SKM-1 (cell line): ENCODE measurements around the gene CSTF2T.
"Not testable (repeated sequence)": the region's sequence is repeated elsewhere in the genome, so short reads cannot be mapped to it uniquely, and the experiment has no call there.

Source experiments
- DNase-seq: peaks from one replicate; lab custom pipeline; 2025; ENCODE audit not compliant: unreplicated experiment; lab: John Stamatoyannopoulos, UW

The CSTF2T gene

GRCh38 chr10:51698473-51699063 is 827 bp downstream of the CSTF2T start:
- DNase-seq: no peak

DNA sequence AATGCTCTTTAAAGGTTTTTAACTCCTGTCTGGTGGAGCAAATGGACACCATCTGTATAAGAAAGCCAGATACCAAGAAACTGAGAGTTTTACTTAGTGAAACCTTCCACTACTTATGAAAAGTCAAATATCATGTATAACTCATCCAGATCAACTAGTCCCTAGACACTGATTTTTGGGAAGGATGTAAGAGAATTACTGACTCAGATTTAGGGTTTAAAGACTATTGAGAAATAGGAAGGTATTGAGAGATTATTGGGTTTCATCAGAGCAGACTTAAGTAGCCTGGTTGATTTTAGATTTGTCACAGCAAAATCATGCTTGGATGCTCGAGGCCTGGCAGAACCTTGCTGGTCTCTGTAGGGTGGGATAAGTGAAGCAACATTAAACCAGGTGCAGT is 3.1 kb downstream of the CSTF2T start:
- DNase-seq: no peak

GRCh38 chr10:51694086-51694768 is 5.2 kb downstream of the CSTF2T start:
- no peak for DNase-seq

- DNase-seq: no peak
These were observed 8.3 kb downstream of the CSTF2T start for GRCh38 chr10:51691135-51691534.

- no peak for DNase-seq
These were observed 9.9 kb downstream of the CSTF2T start for GRCh38 chr10:51689536-51689935.

- not testable (repeated sequence) for DNase-seq
These were observed 10.6 kb downstream of the CSTF2T start for GRCh38 chr10:51688826-51689225.

DNA sequence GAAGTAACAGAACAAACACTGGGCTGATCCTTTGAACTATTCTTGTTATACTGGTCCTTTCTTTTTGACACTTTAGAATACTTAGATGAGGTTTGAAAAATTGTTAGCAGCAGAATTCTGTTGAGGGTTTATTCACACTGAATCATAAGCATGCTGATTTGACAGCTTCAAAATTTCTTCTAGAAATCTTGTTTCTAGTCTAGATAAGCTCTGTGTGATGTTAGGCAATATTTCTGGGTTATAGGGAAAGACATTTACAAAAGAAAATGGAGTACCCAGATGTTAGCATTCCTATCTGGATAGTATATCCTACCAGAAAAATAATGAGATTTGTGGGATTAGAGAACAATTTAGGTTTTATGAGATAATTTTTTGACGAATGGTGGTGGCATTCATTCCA is 12.1 kb downstream of the CSTF2T start:
- no peak for DNase-seq

DNA sequence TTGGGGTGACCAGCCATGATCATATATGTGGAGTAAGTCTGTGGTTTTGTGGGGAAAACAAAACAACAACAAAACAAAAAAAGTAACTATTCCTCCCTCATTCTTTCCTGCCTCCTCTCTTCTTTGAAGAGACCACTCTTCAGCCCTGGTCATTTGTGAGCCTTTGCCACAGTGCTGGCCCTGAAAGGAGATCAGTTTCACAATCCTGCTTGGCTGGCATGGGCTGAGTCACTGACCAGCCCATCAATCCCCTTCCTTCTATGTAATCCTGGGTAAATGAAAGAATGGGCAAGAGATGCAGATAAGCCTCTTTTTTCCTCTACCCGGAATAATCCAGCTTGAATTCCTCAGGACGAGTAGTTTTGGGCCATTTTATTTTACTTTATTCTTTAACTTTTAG is 13.6 kb downstream of the CSTF2T start:
- no peak for DNase-seq

DNA sequence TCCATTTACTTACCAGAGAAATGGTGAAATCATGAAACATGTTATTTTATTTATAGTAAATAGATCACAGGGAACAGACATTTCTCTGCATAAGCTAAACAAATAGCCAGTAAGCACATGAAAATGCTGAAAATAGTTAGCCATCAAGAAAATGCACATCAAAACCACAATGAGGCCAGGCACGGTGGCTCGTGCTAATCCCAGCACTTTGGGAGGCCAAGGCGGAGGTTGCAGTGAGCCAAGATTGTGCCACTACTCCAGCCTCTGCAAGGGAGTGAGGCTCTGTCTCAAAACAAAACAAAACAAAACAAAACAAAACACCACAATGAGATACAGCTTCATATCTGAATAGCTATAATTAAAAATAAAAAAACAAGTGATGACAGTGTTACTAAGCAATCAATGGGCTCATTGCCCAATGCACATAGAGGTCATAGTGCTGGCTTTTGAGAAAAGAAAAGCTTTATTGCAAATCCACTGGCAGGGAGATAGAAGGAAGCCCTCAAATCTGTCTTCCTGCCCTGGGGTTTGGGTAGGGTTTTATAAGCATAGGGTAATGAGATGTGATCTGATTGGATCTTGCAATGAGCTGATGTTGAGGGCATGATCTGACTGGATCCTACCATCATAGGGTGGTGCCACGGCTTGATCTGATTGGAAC is 16.2 kb downstream of the CSTF2T start:
- DNase-seq: no peak

DNA sequence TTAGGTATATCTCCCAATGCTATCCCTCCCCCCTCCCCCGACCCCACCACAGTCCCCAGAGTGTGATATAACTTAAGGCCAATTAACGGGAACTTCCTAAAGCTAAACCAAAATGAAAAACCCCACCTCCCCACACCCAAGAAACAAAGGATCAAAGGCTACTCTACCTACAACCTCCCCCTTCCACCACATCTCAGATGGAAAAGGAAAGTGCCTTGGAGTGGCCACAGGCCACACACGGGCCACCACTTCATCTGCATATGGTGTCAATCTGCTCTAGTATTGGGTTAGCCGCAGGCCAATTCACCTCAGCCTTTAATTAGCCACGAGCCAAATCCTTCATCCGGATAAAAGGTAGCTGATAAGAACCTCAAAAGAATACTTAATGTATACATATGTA is 19.6 kb downstream of the CSTF2T start:
- no peak for DNase-seq

DNA sequence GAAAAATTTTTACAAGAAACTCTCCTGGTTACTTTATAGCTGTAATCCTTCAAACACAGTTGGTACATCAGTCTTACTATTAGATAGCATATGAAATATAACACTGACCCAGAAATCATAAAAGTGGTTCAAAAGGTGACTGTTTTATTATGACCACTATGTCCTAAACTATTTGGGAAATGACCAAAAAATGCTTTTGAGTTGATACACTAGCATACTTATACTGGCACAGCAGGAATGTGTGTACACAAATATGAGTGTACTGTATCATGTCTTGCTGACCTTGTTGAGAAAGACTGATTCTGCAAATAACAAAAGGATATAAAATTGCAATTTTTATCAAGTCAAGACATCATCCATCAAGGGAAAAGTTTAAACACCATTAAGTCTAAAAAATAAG is 24.3 kb downstream of the CSTF2T start:
- no peak for DNase-seq

- no peak for DNase-seq
These were observed 27.3 kb downstream of the CSTF2T start for GRCh38 chr10:51672039-51672535.

DNA sequence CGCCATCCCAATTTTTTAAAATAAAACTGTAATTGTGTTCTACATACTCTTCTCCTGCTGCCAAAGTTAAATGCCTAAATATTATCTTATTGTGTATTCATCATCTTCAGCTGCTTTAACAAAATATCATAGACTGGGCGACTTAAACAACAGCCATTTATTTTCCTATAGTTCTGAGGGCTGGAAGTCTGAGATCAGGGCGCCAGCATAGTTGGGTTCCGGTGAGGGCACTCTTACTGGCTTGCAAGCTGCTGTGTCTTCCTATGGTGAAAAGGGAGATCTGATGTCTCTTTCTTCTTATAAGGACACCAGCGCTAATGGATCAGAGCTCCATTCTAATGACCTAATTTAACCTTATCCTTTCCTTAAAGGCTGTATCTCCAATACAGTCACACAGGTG is 30.4 kb downstream of the CSTF2T start:
- DNase-seq: no peak

GRCh38 chr10:51668336-51668689 is 31.1 kb downstream of the CSTF2T start:
- DNase-seq: no peak

GRCh38 chr10:51667678-51668335 is 31.6 kb downstream of the CSTF2T start:
- DNase-seq: no peak

- DNase-seq: no peak
These were observed 32.9 kb downstream of the CSTF2T start for GRCh38 chr10:51666456-51666855.

GRCh38 chr10:51663086-51663485 is 36.3 kb downstream of the CSTF2T start:
- no peak for DNase-seq

DNA sequence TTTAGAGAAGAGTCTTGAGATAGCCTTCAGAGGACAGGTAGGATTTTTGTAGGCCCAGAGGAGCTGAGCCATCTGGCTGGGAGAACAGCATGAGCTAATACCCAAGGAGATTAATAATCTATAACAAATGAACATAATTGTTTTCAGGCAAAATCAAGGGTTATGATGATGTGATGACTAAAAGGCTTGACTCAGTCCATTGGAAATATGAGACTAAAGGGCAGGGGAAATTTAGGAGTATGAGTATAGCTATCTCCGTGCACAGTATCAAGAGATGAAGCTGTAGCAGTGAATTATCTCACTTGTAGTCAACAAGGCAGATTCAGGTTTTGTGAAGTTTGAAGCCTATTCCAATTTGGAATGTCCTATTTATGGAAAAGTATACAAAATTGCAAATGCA is 40.1 kb downstream of the CSTF2T start:
- DNase-seq: no peak

- DNase-seq: no peak
These were observed 41.4 kb downstream of the CSTF2T start for GRCh38 chr10:51658000-51658399.

DNA sequence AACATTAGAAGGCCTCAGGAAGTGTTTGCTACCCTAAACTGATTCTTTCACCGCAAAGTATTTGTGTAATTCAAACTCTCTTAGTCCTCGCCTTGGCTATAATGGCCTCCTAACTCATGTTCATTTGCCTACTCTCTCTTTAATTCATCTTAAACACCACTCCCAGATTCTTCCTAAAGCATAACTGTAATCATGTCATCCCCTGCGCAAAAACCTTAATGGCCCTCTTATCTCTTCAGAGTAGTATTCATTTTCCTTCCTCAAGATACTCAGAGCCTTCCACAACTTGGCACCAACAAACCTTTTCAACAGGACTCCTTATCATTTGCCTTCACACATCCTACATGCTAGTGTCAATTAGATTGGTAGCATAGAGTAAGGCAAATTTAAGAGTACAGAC is 42.9 kb downstream of the CSTF2T start:
- DNase-seq: no peak

- no peak for DNase-seq
These were observed 44.5 kb downstream of the CSTF2T start for GRCh38 chr10:51654918-51655317.

- DNase-seq: no peak
These were observed 46.4 kb downstream of the CSTF2T start for GRCh38 chr10:51653025-51653424.
